CD4-positive, alpha-beta T cell treated with Interleukin-15 for 1 hour (primary cell): ENCODE measurements around the gene SLC25A17.
"Not testable (repeated sequence)": the region's sequence is repeated elsewhere in the genome, so short reads cannot be mapped to it uniquely, and the experiment has no call there.

Experiments
- DNase-seq: peaks from one replicate; pipeline ENCODE4 v3.0.0-alpha.2; 2020

Gene SLC25A17

GRCh38 chr22:40818747-40819598, at the start of gene SLC25A17:
SLC25A17 (minus strand) TSS chr22:40819346; CDS start chr22:40819248, 98 bp downstream.
- peak; percentile 84 for DNase-seq

- DNase-seq: not testable (repeated sequence)
These were observed 49.2 kb upstream of the SLC25A17 start for GRCh38 chr22:40868379-40868778.

GRCh38 chr22:40867109-40867508, 48.0 kb upstream of the SLC25A17 start:
- DNase-seq: no peak

GRCh38 chr22:40862537-40862936, 43.4 kb upstream of the SLC25A17 start:
- DNase-seq: no peak

- no peak for DNase-seq
These were observed 42.9 kb upstream of the SLC25A17 start, which contains the start of gene DNAJB7 for GRCh38 chr22:40862013-40862412. DNAJB7 (minus strand) TSS chr22:40862113; CDS start chr22:40861994, 119 bp downstream.

- no peak for DNase-seq
These were observed 38.2 kb upstream of the SLC25A17 start for GRCh38 chr22:40857309-40857855.

- DNase-seq: peak; percentile 97
These were observed 37.6 kb upstream of the SLC25A17 start, which contains the start of the genes ST13 and XPNPEP3 for GRCh38 chr22:40856513-40857308. ST13 (minus strand) TSS chr22:40856639; CDS start chr22:40856540, 99 bp downstream. XPNPEP3 (plus strand) TSS chr22:40857148; CDS start chr22:40857182, 34 bp downstream.

GRCh38 chr22:40855979-40856512, 36.9 kb upstream of the SLC25A17 start:
- DNase-seq: peak; percentile 26

- no peak for DNase-seq
These were observed 36.2 kb upstream of the SLC25A17 start for GRCh38 chr22:40855071-40855978.

- DNase-seq: no peak
These were observed 34.8 kb upstream of the SLC25A17 start for GRCh38 chr22:40853961-40854360.

- no peak for DNase-seq
These were observed 34.2 kb upstream of the SLC25A17 start for GRCh38 chr22:40853333-40853732.

- not testable (repeated sequence) for DNase-seq
These were observed 26.7 kb upstream of the SLC25A17 start for GRCh38 chr22:40845816-40846215.

GRCh38 chr22:40844951-40845350, 25.8 kb upstream of the SLC25A17 start:
- no peak for DNase-seq

GRCh38 chr22:40838486-40838885, 19.3 kb upstream of the SLC25A17 start:
- no peak for DNase-seq

- no peak for DNase-seq
These were observed 15.5 kb upstream of the SLC25A17 start for GRCh38 chr22:40834619-40835018.

- no peak for DNase-seq
These were observed 10.0 kb upstream of the SLC25A17 start for GRCh38 chr22:40829131-40829530.

GRCh38 chr22:40826984-40827741, 8.0 kb upstream of the SLC25A17 start:
- no peak for DNase-seq

GRCh38 chr22:40826292-40826691, 7.1 kb upstream of the SLC25A17 start:
- not testable (repeated sequence) for DNase-seq

- DNase-seq: no peak
These were observed 4.3 kb upstream of the SLC25A17 start for GRCh38 chr22:40823426-40823825.

- no peak for DNase-seq
These were observed 524 bp upstream of the SLC25A17 start for GRCh38 chr22:40819599-40820140.
